ENCODE results near the gene BRD4.
"Not testable (repeated sequence)": the region's sequence is repeated elsewhere in the genome, so short reads cannot be mapped to it uniquely, and the experiment has no call there.

Gene BRD4
- 68.1 to 119 (median 87.6) reads per million in 4 experiments for total RNA-seq

GRCh38 chr19:15332311-15332996, at the start of gene BRD4:
Gene BRD4 (minus strand): TSS chr19:15332539. CDS start chr19:15273099, 59,440 bp downstream.
- peak; percentile 65 for DNase-seq

- DNase-seq: no peak
Observed at GRCh38 chr19:15381864-15382263, 49.5 kb upstream of the BRD4 start.

GRCh38 chr19:15381429-15381828, 49.1 kb upstream of the BRD4 start:
- no peak for DNase-seq

- DNase-seq: no peak
Observed at GRCh38 chr19:15379999-15380647, 47.8 kb upstream of the BRD4 start.

- peak; percentile 95 for DNase-seq
Observed at GRCh38 chr19:15379083-15379998, 47.0 kb upstream of the BRD4 start, which contains the start of gene AKAP8. Gene AKAP8 (minus strand): TSS chr19:15379787. CDS start chr19:15379731, 56 bp downstream.

- peak; percentile 18 for DNase-seq
Observed at GRCh38 chr19:15378534-15379082, 46.3 kb upstream of the BRD4 start.

- DNase-seq: no peak
Observed at GRCh38 chr19:15374796-15375440, 42.6 kb upstream of the BRD4 start.

- DNase-seq: no peak
Observed at GRCh38 chr19:15374105-15374651, 41.8 kb upstream of the BRD4 start.

- no peak for DNase-seq
Observed at GRCh38 chr19:15373644-15374043, 41.3 kb upstream of the BRD4 start.

- DNase-seq: no peak
Observed at GRCh38 chr19:15372891-15373301, 40.6 kb upstream of the BRD4 start.

- DNase-seq: no peak
Observed at GRCh38 chr19:15372470-15372869, 40.1 kb upstream of the BRD4 start.

GRCh38 chr19:15371786-15372380, 39.5 kb upstream of the BRD4 start:
- DNase-seq: no peak

GRCh38 chr19:15371119-15371518, 38.8 kb upstream of the BRD4 start:
- no peak for DNase-seq

GRCh38 chr19:15369594-15369891, 37.2 kb upstream of the BRD4 start:
- DNase-seq: no peak

- no peak for DNase-seq
Observed at GRCh38 chr19:15368798-15369593, 36.7 kb upstream of the BRD4 start.

- DNase-seq: no peak
Observed at GRCh38 chr19:15368051-15368632, 35.8 kb upstream of the BRD4 start.

GRCh38 chr19:15367439-15367838, 35.1 kb upstream of the BRD4 start:
- DNase-seq: no peak

- no peak for DNase-seq
Observed at GRCh38 chr19:15365264-15365663, 32.9 kb upstream of the BRD4 start.

GRCh38 chr19:15363791-15364190, 31.5 kb upstream of the BRD4 start:
- not testable (repeated sequence) for DNase-seq

- not testable (repeated sequence) for DNase-seq
Observed at GRCh38 chr19:15363048-15363447, 30.7 kb upstream of the BRD4 start.

- not testable (repeated sequence) for DNase-seq
Observed at GRCh38 chr19:15360015-15360414, 27.7 kb upstream of the BRD4 start.

Data from effector CD8-positive, alpha-beta T cell (primary cell).